Measurements from ENCODE around the gene UVSSA. TPM values are rescaled to one million over a fixed set of nuclear protein-coding genes. Genes with fewer than 3 reads are reported as not detected.

Gene UVSSA
- total RNA-seq = 16.0 TPM

GRCh38 chr4:1346781-1347409 is at the start of gene UVSSA:
Gene UVSSA, plus strand, starts transcription at chr4:1347208. Its CDS starts 884 bp downstream, at chr4:1348092.
- H3K4me3 ChIP-seq (ENCODE audit: low read length) = peak within 1 kb of the TSS; percentile 89
- peaks cover 28% of the 10 kb centered on the region for H3K4me1 ChIP-seq (ENCODE audit: insufficient read depth, low read length)
- no peaks in the 10 kb centered on the region for H3K9me3 ChIP-seq (ENCODE audit: low read depth, low read length)
- H3K27me3 ChIP-seq (ENCODE audit: insufficient read depth, low read length) = no peaks in the 10 kb centered on the region

DNA sequence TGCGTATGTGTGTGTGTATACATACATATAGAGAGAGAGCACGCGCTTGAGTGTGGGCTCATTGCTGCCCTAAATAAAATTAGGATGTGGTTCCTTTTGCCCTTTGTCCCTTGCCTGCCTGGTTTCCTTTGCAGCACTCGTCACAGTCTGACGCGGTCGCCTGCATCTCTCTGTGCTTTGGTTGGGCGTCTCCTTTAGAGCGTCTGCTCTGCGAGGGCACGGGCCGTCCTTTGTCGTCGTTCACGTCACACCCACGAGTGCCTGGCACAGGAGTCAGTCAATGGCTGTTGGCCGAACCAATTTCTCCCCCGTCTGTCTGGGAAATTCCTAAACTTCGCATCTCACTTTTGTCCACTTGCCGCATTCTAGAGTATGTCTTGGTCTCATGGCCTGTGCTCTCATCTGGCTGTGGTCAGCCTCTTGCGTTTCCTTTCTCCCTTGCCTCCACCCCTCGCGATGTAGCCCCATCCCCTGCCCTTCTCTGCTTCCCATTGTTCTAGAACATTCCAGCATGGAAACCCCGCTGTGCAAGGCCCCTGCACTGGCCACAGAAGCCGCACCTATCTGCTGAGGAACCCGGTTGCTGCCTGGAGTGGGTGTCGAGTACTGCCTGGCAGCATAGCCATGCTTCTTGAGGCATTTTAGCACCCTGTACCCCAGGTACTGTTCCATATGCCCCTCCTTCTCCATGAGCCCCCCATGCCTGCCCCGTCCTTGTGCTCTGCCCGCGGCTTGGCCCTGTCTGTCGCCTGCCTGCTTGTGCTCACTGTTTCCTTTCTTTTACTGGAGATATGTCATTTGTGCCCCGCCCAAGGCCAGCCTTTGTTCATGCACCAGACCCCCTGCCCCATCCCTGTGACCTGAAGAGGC is 49.3 kb upstream of the UVSSA start:
- peaks cover 53% of the 10 kb centered on the region for H3K4me1 ChIP-seq (ENCODE audit: insufficient read depth, low read length)
- H3K4me3 ChIP-seq (ENCODE audit: low read length) = no peak overlapping the region
- no peaks in the 10 kb centered on the region for H3K9me3 ChIP-seq (ENCODE audit: low read depth, low read length)
- no peaks in the 10 kb centered on the region for H3K27me3 ChIP-seq (ENCODE audit: insufficient read depth, low read length)

GRCh38 chr4:1298461-1298860 is 48.5 kb upstream of the UVSSA start:
- H3K4me3 ChIP-seq (ENCODE audit: low read length) = no peak overlapping the region
- H3K27me3 ChIP-seq (ENCODE audit: insufficient read depth, low read length) = no peaks in the 10 kb centered on the region
- H3K4me1 ChIP-seq (ENCODE audit: insufficient read depth, low read length) = peaks cover 47% of the 10 kb centered on the region
- no peaks in the 10 kb centered on the region for H3K9me3 ChIP-seq (ENCODE audit: low read depth, low read length)

GRCh38 chr4:1299301-1299860 is 47.6 kb upstream of the UVSSA start:
- Histone ChIP-seq H3K9me3 (ENCODE audit: low read depth, low read length) (no peaks in the 10 kb centered on the region), H3K4me3 (ENCODE audit: low read length) (no peak overlapping the region), H3K27me3 (ENCODE audit: insufficient read depth, low read length) (no peaks in the 10 kb centered on the region), H3K4me1 (ENCODE audit: insufficient read depth, low read length) (peaks cover 37% of the 10 kb centered on the region)

DNA sequence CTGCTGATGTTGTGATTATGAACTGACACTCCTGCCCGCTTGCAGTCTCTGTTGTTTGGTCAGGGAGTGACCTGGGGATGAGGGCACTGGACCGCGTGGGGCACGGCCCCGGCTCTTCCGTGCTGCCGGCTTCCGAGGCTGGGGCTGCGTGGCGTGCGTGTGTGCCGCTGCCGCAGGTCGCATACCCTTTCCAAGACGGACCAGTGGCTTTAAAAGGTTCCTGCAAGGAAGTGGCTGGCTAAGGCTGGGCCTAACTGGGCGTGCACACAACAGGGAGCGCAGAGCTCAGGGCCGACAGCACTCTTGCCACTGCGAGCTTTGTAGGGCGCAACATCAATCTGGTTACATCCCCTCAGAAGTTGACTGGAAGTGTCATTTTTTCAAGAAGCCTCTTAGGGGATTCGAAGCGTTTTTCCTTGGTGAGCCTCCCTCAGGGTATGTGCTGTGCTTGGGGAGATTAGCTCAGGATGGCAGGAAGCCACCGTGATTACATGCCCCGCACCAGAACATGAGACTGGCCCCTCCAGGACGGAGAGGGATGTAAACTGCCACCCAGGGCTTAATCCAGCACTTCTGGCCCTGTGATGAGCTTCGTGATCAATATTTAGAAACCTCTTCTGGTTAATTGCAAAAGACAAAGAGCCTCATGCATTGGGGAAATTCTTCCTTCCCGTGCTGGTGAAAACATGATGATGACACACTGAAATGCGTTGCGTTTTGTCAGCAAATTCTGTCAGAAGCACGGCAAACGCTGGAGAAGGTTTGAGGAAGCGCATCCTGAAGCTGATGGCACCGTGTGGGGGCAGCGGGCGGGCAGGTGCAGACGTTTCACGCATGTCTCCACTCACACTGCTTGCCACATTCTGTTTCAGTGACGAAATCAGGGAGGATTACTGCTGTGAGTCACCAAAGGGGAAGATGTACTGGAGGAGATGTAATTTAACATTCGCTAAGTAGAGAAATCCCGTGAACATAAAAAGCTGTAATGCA is 46.2 kb upstream of the UVSSA start:
- Histone ChIP-seq H3K27me3 (ENCODE audit: insufficient read depth, low read length) (no peaks in the 10 kb centered on the region), H3K4me1 (ENCODE audit: insufficient read depth, low read length) (peaks cover 35% of the 10 kb centered on the region), H3K4me3 (ENCODE audit: low read length) (no peak overlapping the region), H3K9me3 (ENCODE audit: low read depth, low read length) (no peaks in the 10 kb centered on the region)

DNA sequence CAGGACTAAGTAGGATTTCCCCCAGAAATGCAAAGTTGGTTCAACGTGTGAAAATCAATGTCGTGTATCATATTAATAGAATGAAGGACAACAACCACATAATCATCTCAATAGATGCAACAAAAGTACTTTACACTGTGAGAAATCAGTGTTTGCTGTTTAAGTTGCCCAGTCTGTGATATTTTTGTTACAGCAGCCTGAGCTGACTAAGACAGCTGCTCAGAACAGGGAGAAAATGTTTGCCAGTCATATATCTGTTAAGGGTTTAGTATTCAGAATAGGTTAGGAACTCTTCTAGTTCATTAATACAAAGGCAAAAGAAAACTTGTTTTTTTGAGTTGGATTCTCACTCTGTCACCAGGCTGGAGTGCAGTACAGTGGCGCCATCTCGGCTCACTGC is 44.8 kb upstream of the UVSSA start:
- no peaks in the 10 kb centered on the region for H3K27me3 ChIP-seq (ENCODE audit: insufficient read depth, low read length)
- no peaks in the 10 kb centered on the region for H3K9me3 ChIP-seq (ENCODE audit: low read depth, low read length)
- H3K4me1 ChIP-seq (ENCODE audit: insufficient read depth, low read length) = peaks cover 41% of the 10 kb centered on the region
- H3K4me3 ChIP-seq (ENCODE audit: low read length) = no peak overlapping the region

DNA sequence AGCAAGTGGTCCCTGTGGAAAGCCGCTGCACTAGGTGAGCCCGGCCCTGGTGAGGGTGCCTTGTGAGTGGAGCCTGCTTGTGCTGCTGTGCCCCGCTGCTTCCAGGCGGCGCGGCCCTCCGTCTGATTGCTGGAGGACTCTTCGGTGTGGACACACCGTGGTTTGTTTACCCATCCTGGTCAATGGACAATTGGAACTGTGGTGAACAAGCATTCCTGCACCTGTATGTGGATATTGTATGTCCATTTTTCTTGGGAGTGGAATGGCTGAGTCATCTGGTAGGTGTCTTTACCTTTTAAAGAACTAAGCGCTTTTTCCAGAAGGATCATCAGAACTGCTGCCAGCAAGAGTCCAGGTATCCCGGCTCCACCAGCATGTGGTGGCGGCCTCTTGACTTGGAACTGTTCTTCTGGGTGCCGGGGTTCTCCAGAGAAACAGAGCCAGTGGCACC is 41.7 kb upstream of the UVSSA start:
- peaks cover 48% of the 10 kb centered on the region for H3K4me1 ChIP-seq (ENCODE audit: insufficient read depth, low read length)
- H3K9me3 ChIP-seq (ENCODE audit: low read depth, low read length) = no peaks in the 10 kb centered on the region
- H3K27me3 ChIP-seq (ENCODE audit: insufficient read depth, low read length) = no peaks in the 10 kb centered on the region
- H3K4me3 ChIP-seq (ENCODE audit: low read length) = no peak overlapping the region

DNA sequence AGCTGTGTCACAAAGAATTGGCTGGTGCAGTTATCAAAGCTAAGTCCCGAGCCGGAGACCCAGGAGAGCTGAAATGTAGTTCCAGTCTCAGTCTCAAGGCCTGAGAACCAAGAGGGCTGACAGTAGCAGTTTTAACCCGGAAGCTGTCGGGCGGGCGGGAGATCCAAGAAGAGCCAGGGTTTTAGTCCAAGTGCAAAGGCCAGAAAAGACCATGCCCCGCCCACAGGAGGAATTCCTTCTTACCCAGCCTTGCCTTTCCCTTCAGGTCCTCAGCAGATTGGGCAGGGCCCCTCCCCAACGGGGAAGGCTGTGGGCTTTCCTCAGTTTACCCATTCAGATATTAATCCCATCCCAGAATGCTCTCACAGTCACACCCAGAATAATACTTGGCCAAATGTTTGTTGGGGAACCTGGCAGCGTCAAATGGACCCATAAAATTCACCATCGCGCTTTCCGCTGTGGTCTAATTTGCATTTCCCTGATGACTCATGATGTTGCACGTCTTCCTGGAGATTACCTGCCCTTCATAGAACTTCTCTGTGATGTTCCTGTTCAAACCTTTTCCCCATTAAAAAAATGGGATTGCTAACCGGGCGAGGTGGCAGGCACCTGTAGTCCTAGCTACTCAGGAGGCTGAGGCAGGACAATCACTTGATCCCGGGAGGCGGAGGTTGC is 41.1 kb upstream of the UVSSA start:
- Histone ChIP-seq H3K27me3 (ENCODE audit: insufficient read depth, low read length) (no peaks in the 10 kb centered on the region), H3K4me1 (ENCODE audit: insufficient read depth, low read length) (peaks cover 48% of the 10 kb centered on the region), H3K9me3 (ENCODE audit: low read depth, low read length) (no peaks in the 10 kb centered on the region), H3K4me3 (ENCODE audit: low read length) (no peak overlapping the region)

GRCh38 chr4:1307951-1308735 is 38.9 kb upstream of the UVSSA start:
- H3K27me3 ChIP-seq (ENCODE audit: insufficient read depth, low read length) = no peaks in the 10 kb centered on the region
- H3K4me3 ChIP-seq (ENCODE audit: low read length) = no peak overlapping the region
- no peaks in the 10 kb centered on the region for H3K9me3 ChIP-seq (ENCODE audit: low read depth, low read length)
- H3K4me1 ChIP-seq (ENCODE audit: insufficient read depth, low read length) = peaks cover 49% of the 10 kb centered on the region

- Histone ChIP-seq H3K9me3 (ENCODE audit: low read depth, low read length) (no peaks in the 10 kb centered on the region), H3K27me3 (ENCODE audit: insufficient read depth, low read length) (no peaks in the 10 kb centered on the region), H3K4me3 (ENCODE audit: low read length) (peak overlapping the region; percentile 22), H3K4me1 (ENCODE audit: insufficient read depth, low read length) (peaks cover 49% of the 10 kb centered on the region)
These were observed 37.6 kb upstream of the UVSSA start for GRCh38 chr4:1309261-1310010.

- Histone ChIP-seq H3K4me1 (ENCODE audit: insufficient read depth, low read length) (peaks cover 49% of the 10 kb centered on the region), H3K4me3 (ENCODE audit: low read length) (no peak overlapping the region), H3K9me3 (ENCODE audit: low read depth, low read length) (no peaks in the 10 kb centered on the region), H3K27me3 (ENCODE audit: insufficient read depth, low read length) (no peaks in the 10 kb centered on the region)
These were observed 36.8 kb upstream of the UVSSA start for GRCh38 chr4:1310031-1310795.

- Histone ChIP-seq H3K4me1 (ENCODE audit: insufficient read depth, low read length) (peaks cover 43% of the 10 kb centered on the region), H3K9me3 (ENCODE audit: low read depth, low read length) (no peaks in the 10 kb centered on the region), H3K27me3 (ENCODE audit: insufficient read depth, low read length) (no peaks in the 10 kb centered on the region), H3K4me3 (ENCODE audit: low read length) (no peak overlapping the region)
These were observed 36.0 kb upstream of the UVSSA start for GRCh38 chr4:1310796-1311631.
